HL-60 (cell line): ENCODE results near the gene DPP6.

ENCODE experiments used
- DNase-seq, 2 experiments: peaks; one replicate each; pipeline ENCODE4 v3.0.0-alpha.2; 2010 to 2020; ENCODE audit warnings: low read depth in 1 of 2, low spot score in 1 of 2
- H3K27ac ChIP-seq: fragments of 250-450 bp; sonication (Bioruptor Pico); replicated peaks from 2 replicates; pipeline ENCODE4 v1.5.1; 2020; ENCODE audit warnings: mild to moderate bottlenecking, moderate library complexity
- H3K27me3 ChIP-seq: fragments of 250-450 bp; sonication (Bioruptor Pico); 2 replicates; pipeline ENCODE4 v1.5.1; 2021; ENCODE audit warnings: mild to moderate bottlenecking, moderate library complexity; ENCODE audit not compliant: insufficient read depth, poor library complexity, severe bottlenecking
- H3K4me3 ChIP-seq: replicated peaks from 2 replicates; pipeline ENCODE4 v1.5.1; 2011; ENCODE audit warnings: mild to moderate bottlenecking, control low read depth, low read length; ENCODE audit not compliant: insufficient read depth
- CTCF ChIP-seq: IDR thresholded peaks from one replicate; pipeline ENCODE4 v1.5.1; 2011; ENCODE audit warnings: low read length, control low read depth, inconsistent platforms; ENCODE audit not compliant: insufficient read depth
- GABPA ChIP-seq: IDR thresholded peaks from 2 replicates; pipeline ENCODE4 v1.6.1; 2012; ENCODE audit warnings: low read depth
- POLR2AphosphoS5 ChIP-seq: IDR thresholded peaks from 2 replicates; pipeline ENCODE4 v1.6.1; 2012; ENCODE audit warnings: low read depth
- REST ChIP-seq: IDR thresholded peaks from 2 replicates; pipeline ENCODE4 v1.6.1; 2012; ENCODE audit warnings: low read depth; ENCODE audit not compliant: insufficient replicate concordance
- SPI1 ChIP-seq: IDR thresholded peaks from 2 replicates; pipeline ENCODE4 v1.6.1; 2012; ENCODE audit warnings: low read depth, mild to moderate bottlenecking, borderline replicate concordance

The DPP6 gene

GRCh38 chr7:154326421-154326820 lies 274.2 kb downstream of the DPP6 start:
- no peak overlapping the region for H3K27ac ChIP-seq
- no peak overlapping the region for H3K4me3 ChIP-seq
- H3K27me3 ChIP-seq, result no peaks in the 10 kb centered on the region
- DNase-seq, result no peak
- no peak for TF ChIP-seq SPI1
- no peak for TF ChIP-seq CTCF
- no peak for TF ChIP-seq POLR2AphosphoS5
- no peak for TF ChIP-seq GABPA
- no peak for TF ChIP-seq REST

DNA sequence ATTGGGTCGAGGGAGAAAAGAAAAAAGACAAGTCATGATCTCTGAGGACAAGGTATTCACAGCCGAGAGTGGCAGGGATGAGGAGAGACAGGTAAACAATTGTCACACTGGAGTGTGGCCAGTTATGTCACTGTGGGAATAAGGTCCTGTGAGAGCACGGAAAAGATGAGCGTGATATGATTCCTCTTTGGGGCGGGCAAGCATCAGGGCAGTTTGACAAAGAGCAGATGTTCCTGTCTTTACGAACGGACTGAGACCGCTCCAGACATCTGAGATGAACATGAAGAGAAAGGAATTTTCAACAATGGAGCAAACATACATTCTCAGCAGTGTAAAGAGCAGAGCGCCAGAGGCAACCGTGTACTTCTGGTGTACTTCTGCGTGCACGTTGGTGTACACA lies 278.1 kb downstream of the DPP6 start:
- TF ChIP-seq POLR2AphosphoS5 (no peak), GABPA (no peak), CTCF (no peak)
- no peaks in the 10 kb centered on the region for H3K27me3 ChIP-seq
- no peak overlapping the region for H3K4me3 ChIP-seq
- no peak overlapping the region for H3K27ac ChIP-seq
- no peak for DNase-seq

- no peak overlapping the region for H3K4me3 ChIP-seq
- no peaks in the 10 kb centered on the region for H3K27me3 ChIP-seq
- no peak for TF ChIP-seq REST
- no peak for TF ChIP-seq SPI1
- no peak for DNase-seq
- H3K27ac ChIP-seq, result no peak overlapping the region
Measured at GRCh38 chr7:154332811-154333580, 280.8 kb downstream of the DPP6 start.

DNA sequence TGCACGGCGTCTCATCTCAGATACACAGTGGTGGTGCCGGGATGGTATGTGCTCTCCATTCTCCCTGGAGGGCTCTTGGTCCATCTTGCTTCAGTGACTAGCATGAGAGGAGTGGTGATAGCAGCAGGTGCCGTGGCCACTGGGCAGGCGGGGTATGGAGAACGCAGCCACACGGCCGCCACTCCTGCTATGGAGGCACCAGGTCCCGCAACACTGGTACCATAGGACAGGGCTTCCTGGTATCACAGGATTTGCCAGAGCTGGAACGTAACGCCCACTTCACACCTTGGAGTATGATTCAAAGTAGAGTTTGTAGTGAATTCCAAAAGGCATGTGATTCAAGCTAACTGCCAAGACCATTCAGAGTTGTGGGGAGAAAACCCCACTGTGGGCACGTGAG lies 284.1 kb downstream of the DPP6 start:
- H3K27me3 ChIP-seq, result no peaks in the 10 kb centered on the region
- DNase-seq, result no peak
- H3K27ac ChIP-seq, result no peak overlapping the region
- no peak overlapping the region for H3K4me3 ChIP-seq
- TF ChIP-seq POLR2AphosphoS5, result no peak
